ENCODE results near the gene FILIP1.

DNA sequence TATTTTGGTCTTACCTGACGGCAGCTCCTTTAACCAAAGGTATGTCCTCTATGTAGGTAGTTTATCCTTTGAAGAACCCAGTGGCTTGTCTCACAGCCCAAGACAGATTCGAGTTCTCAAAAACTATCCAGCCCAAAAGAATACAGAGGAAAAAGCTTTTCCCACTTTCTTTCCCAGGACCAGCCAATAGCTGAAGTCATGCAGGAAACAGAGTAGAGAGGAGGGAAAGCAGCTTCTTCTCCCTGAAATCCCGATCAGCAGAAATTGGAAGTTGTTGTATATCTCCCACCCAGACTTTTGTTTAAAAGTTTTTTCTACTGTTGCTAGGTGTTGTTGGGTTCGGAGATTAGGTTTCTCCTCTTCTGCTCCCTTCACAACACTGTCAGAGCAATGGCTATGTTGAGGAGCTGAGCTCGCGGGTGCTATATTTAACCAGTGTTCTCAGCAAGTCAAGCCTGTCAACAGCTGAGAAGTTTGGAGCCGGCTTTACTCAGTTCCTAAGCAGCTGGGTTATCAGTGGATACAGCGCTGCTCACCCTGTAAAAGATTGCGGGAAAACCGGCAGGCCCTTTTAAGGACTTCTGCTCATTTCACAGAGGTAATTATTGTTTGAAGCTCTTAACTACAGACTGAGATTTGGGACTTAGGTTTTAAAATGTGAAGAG, at the start of gene FILIP1:
- TF ChIP-seq TCF12 (IDR thresholded peaks at IDR 0.05; ENCODE audit: low read depth) (no peak), RAD21 (IDR thresholded peaks at IDR 0.05; ENCODE audit: low read depth) (no peak)
- TF ChIP-seq, protein P1, sequence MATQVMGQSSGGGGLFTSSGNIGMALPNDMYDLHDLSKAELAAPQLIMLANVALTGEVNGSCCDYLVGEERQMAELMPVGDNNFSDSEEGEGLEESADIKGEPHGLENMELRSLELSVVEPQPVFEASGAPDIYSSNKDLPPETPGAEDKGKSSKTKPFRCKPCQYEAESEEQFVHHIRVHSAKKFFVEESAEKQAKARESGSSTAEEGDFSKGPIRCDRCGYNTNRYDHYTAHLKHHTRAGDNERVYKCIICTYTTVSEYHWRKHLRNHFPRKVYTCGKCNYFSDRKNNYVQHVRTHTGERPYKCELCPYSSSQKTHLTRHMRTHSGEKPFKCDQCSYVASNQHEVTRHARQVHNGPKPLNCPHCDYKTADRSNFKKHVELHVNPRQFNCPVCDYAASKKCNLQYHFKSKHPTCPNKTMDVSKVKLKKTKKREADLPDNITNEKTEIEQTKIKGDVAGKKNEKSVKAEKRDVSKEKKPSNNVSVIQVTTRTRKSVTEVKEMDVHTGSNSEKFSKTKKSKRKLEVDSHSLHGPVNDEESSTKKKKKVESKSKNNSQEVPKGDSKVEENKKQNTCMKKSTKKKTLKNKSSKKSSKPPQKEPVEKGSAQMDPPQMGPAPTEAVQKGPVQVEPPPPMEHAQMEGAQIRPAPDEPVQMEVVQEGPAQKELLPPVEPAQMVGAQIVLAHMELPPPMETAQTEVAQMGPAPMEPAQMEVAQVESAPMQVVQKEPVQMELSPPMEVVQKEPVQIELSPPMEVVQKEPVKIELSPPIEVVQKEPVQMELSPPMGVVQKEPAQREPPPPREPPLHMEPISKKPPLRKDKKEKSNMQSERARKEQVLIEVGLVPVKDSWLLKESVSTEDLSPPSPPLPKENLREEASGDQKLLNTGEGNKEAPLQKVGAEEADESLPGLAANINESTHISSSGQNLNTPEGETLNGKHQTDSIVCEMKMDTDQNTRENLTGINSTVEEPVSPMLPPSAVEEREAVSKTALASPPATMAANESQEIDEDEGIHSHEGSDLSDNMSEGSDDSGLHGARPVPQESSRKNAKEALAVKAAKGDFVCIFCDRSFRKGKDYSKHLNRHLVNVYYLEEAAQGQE (IDR thresholded peaks at IDR 0.05; ENCODE audit: low read depth) = no peak
- TF ChIP-seq, protein P2, sequence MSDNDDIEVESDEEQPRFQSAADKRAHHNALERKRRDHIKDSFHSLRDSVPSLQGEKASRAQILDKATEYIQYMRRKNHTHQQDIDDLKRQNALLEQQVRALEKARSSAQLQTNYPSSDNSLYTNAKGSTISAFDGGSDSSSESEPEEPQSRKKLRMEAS (IDR thresholded peaks at IDR 0.05) = no peak
